H1 (cell line): ENCODE results near the gene CCDC12. TPM values are rescaled to one million over a fixed set of nuclear protein-coding genes. Genes with fewer than 3 reads are reported as not detected.

ENCODE experiments used
- CTCF ChIA-PET: fragments of 300-600 bp; sonication (Branson Sonifier 250); formaldehyde crosslinking; loops from one replicate; lab custom pipeline; 2021; ENCODE audit not compliant: partially characterized antibody; lab: Charles Lee
- POLR2A ChIA-PET: fragments of 300-600 bp; sonication (Branson Sonifier 250); formaldehyde crosslinking; loops from one replicate; lab custom pipeline; 2021; ENCODE audit warnings: inconsistent platforms; ENCODE audit not compliant: partially characterized antibody; lab: Charles Lee
- DNase-seq, 2 experiments: peaks; one replicate each; pipeline versions ENCODE4 v3.0.0 to v3.0.0-alpha.2; 2010 to 2022; ENCODE audit warnings: low spot score in 2 of 2, low read depth in 1 of 2, mixed read lengths in 1 of 2
- FAIRE-seq: peaks from 2 replicates; lab custom pipeline; 2011; peaks lifted over from hg19 to GRCh38; lab: Jason Lieb, UNC
- H2AFZ ChIP-seq: 2 replicates; pipeline ENCODE4 v1.8.1; 2012; ENCODE audit warnings: low read length, inconsistent platforms
- H2AK5ac ChIP-seq: 2 replicates; pipeline ENCODE4 v1.6.1; 2013; ENCODE audit warnings: low read depth, low read length
- H2BK120ac ChIP-seq: replicated peaks from 2 replicates; pipeline ENCODE3; 2013; ENCODE audit warnings: low read depth, low read length, inconsistent platforms
- H2BK12ac ChIP-seq: 2 replicates; pipeline ENCODE4 v1.6.1; 2013; ENCODE audit warnings: low read depth, low read length
- H2BK15ac ChIP-seq: 2 replicates; pipeline ENCODE4 v1.6.1; 2013; ENCODE audit warnings: low read length
- H2BK20ac ChIP-seq: 2 replicates; pipeline ENCODE4 v1.6.1; 2013; ENCODE audit warnings: low read length
- H2BK5ac ChIP-seq: 2 replicates; pipeline ENCODE4 v1.6.1; 2013; ENCODE audit warnings: low read depth, low read length
- H3K14ac ChIP-seq: 2 replicates; pipeline ENCODE4 v1.6.1; 2013; ENCODE audit warnings: inconsistent platforms; ENCODE audit not compliant: insufficient read length
- H3K18ac ChIP-seq: 2 replicates; pipeline ENCODE4 v1.6.1; 2013; ENCODE audit warnings: low read length; ENCODE audit errors: extremely low read depth
- H3K23ac ChIP-seq: 2 replicates; pipeline ENCODE4 v1.6.1; 2013; ENCODE audit warnings: inconsistent platforms; ENCODE audit not compliant: insufficient read length
- H3K23me2 ChIP-seq: 2 replicates; pipeline ENCODE4 v1.6.1; 2013; ENCODE audit warnings: low read depth, low read length
- H3K27ac ChIP-seq: 2 replicates; pipeline ENCODE4 v1.6.1; 2011; ENCODE audit warnings: low read depth, low read length, inconsistent platforms
- H3K27me3 ChIP-seq, 4 experiments: replicated peaks in 1 of 4; 1 replicate in 1 of 4; 2 replicates in 3 of 4; pipeline versions ENCODE4 v1.6.1 to v1.8.1; 2011 to 2013; ENCODE audit warnings: low read length in 3 of 4, mild to moderate bottlenecking in 3 of 4, inconsistent platforms in 2 of 4, mixed read lengths in 2 of 4, moderate library complexity in 1 of 4; ENCODE audit not compliant: control insufficient read depth in 3 of 4, insufficient read depth in 3 of 4; ENCODE audit errors: extremely low read depth in 1 of 4
- H3K36me3 ChIP-seq, 4 experiments: 2 replicates each; pipeline versions ENCODE4 v1.6.1 to v1.8.1; 2011 to 2013; ENCODE audit warnings: mild to moderate bottlenecking in 4 of 4, low read length in 3 of 4, moderate library complexity in 2 of 4, control low read depth in 1 of 4, inconsistent platforms in 1 of 4; ENCODE audit not compliant: insufficient read depth in 4 of 4, control insufficient read depth in 2 of 4
- H3K4ac ChIP-seq: replicated peaks from 2 replicates; pipeline ENCODE3; 2013; ENCODE audit warnings: low read length, low read depth, mixed read lengths, inconsistent platforms; ENCODE audit not compliant: insufficient read length
- H3K4me1 ChIP-seq, 4 experiments: replicated peaks in 1 of 4; 1 replicate in 1 of 4; 2 replicates in 3 of 4; pipeline versions ENCODE4 v1.6.1 to v1.8.1; 2011 to 2013; ENCODE audit warnings: low read length in 3 of 4, inconsistent platforms in 2 of 4, mixed read lengths in 1 of 4; ENCODE audit not compliant: insufficient read depth in 4 of 4, control insufficient read depth in 3 of 4
- H3K4me2 ChIP-seq, 2 experiments: 2 replicates each; pipeline versions ENCODE4 v1.6.1 to v1.8.1; 2011 to 2013; ENCODE audit warnings: low read depth in 2 of 2, low read length in 2 of 2, control low read depth in 1 of 2, inconsistent platforms in 1 of 2, mild to moderate bottlenecking in 1 of 2; ENCODE audit not compliant: insufficient read depth in 1 of 2
- H3K4me3 ChIP-seq, 4 experiments: fragments of 200-600, 300-600 bp in 1 of 4; sonication (generic), shearing (Covaris generic), sonication (Bioruptor Twin) in 1 of 4; 2 replicates each; pipeline versions ENCODE4 v1.5.1 to v1.8.1; 2011 to 2016; ENCODE audit warnings: low read length in 4 of 4, low read depth in 3 of 4, control low read depth in 2 of 4, inconsistent platforms in 2 of 4, mild to moderate bottlenecking in 2 of 4, mixed read lengths in 1 of 4, moderate library complexity in 1 of 4; ENCODE audit not compliant: insufficient read depth in 2 of 4; ENCODE audit errors: extremely low read depth in 1 of 4
- H3K56ac ChIP-seq: replicated peaks from 2 replicates; pipeline ENCODE3; 2013; ENCODE audit warnings: low read depth, mild to moderate bottlenecking, mixed read lengths, low read length, inconsistent platforms; ENCODE audit not compliant: insufficient read length
- H3K79me1 ChIP-seq: 2 replicates; pipeline ENCODE4 v1.6.1; 2013; ENCODE audit warnings: low read depth, low read length, control low read depth
- H3K79me2 ChIP-seq, 2 experiments: 2 replicates each; pipeline versions ENCODE4 v1.6.1 to v1.8.1; 2012 to 2013; ENCODE audit warnings: low read length in 2 of 2, mild to moderate bottlenecking in 2 of 2, inconsistent platforms in 1 of 2; ENCODE audit not compliant: insufficient read depth in 2 of 2, control insufficient read depth in 1 of 2
- H3K9ac ChIP-seq, 4 experiments: replicated peaks in 1 of 4; 1 replicate in 1 of 4; 2 replicates in 3 of 4; pipeline versions ENCODE4 v1.6.1 to v1.8.1; 2011 to 2013; ENCODE audit warnings: low read depth in 3 of 4, low read length in 3 of 4, control low read depth in 2 of 4, mild to moderate bottlenecking in 2 of 4, moderate library complexity in 2 of 4, inconsistent platforms in 1 of 4; ENCODE audit errors: extremely low read depth in 1 of 4
- H3K9me3 ChIP-seq, 2 experiments: 2 replicates each; pipeline versions ENCODE4 v1.6.1 to v1.8.1; 2012 to 2013; ENCODE audit warnings: mild to moderate bottlenecking in 2 of 2, moderate library complexity in 2 of 2, control low read depth in 1 of 2, inconsistent platforms in 1 of 2, low read depth in 1 of 2, low read length in 1 of 2, mixed read lengths in 1 of 2; ENCODE audit not compliant: insufficient read depth in 2 of 2
- H4K20me1 ChIP-seq, 2 experiments: replicated peaks in 1 of 2; 2 replicates each; pipeline versions ENCODE3 to v1.8.1; 2011 to 2013; ENCODE audit warnings: inconsistent platforms in 2 of 2, low read length in 2 of 2, mild to moderate bottlenecking in 1 of 2; ENCODE audit not compliant: insufficient read depth in 2 of 2, control insufficient read depth in 1 of 2
- H4K5ac ChIP-seq: 2 replicates; pipeline ENCODE4 v1.6.1; 2013; ENCODE audit warnings: low read length, low read depth, mixed read lengths, inconsistent platforms; ENCODE audit not compliant: insufficient read length
- H4K8ac ChIP-seq: 2 replicates; pipeline ENCODE4 v1.8.0; 2013; ENCODE audit warnings: mild to moderate bottlenecking, moderate library complexity, low read length, inconsistent platforms; ENCODE audit not compliant: insufficient read depth; ENCODE audit errors: extremely low read depth
- H4K91ac ChIP-seq: replicated peaks from 2 replicates; pipeline ENCODE3; 2013; ENCODE audit warnings: low read length, mixed read lengths, inconsistent platforms; ENCODE audit not compliant: insufficient read length
- ATF3 ChIP-seq: IDR thresholded peaks from 2 replicates; pipeline ENCODE4 v1.6.1; 2011; ENCODE audit warnings: low read depth, mild to moderate bottlenecking, low read length; ENCODE audit not compliant: insufficient read depth
- CTCF ChIP-seq, 3 experiments: IDR thresholded peaks; 1 replicate in 2 of 3; 2 replicates in 1 of 3; pipeline versions ENCODE4 v1.5.1 to v1.6.1; 2011; ENCODE audit warnings: low read length in 3 of 3, mild to moderate bottlenecking in 3 of 3, inconsistent platforms in 2 of 3, low read depth in 1 of 3, moderate library complexity in 1 of 3; ENCODE audit not compliant: insufficient read depth in 1 of 3; ENCODE audit errors: control extremely low read depth in 1 of 3
- GABPA ChIP-seq: IDR thresholded peaks from 2 replicates; pipeline ENCODE4 v1.6.1; 2011; ENCODE audit warnings: mild to moderate bottlenecking, low read length, moderate library complexity, borderline replicate concordance; ENCODE audit not compliant: insufficient read depth
- KDM1A ChIP-seq: fragments of 200-600, 300-600 bp; sonication (generic); IDR thresholded peaks from 2 replicates; pipeline ENCODE4 v1.7.1; 2016; ENCODE audit warnings: mild to moderate bottlenecking, low read length, borderline replicate concordance
- NANOG ChIP-seq: IDR thresholded peaks from 2 replicates; pipeline ENCODE4 v1.6.1; 2011; ENCODE audit warnings: low read length, low read depth, mild to moderate bottlenecking, inconsistent platforms; ENCODE audit not compliant: insufficient read depth, poor library complexity, severe bottlenecking
- RNF2 ChIP-seq: fragments of 200-900, 300-1000 bp; sonication (generic); IDR thresholded peaks from 2 replicates; pipeline ENCODE4 v1.7.1; 2016; ENCODE audit warnings: borderline replicate concordance, low read depth, mild to moderate bottlenecking, antibody characterized with exemption, low read length; ENCODE audit not compliant: poor library complexity, severe bottlenecking; ENCODE audit errors: missing control alignments
- TAF1 ChIP-seq: IDR thresholded peaks from 2 replicates; pipeline ENCODE4 v1.6.1; 2011; ENCODE audit warnings: mild to moderate bottlenecking, low read depth, low read length
- USF2 ChIP-seq: IDR thresholded peaks from 2 replicates; pipeline ENCODE4 v1.6.1; 2011; ENCODE audit warnings: low read length, improper control_type of control experiment
- WGBS, 2 experiments: shearing (Covaris generic) in 1 of 2; methylation state at CpG; one replicate each; pipeline versions ENCODE4 v1.1.6 to v1.1.7; 2013 to 2015; ENCODE audit warnings: low lambda C conversion rate in 2 of 2, mixed read lengths in 2 of 2, inconsistent platforms in 1 of 2, low coverage in 1 of 2, missing lambda C conversion rate in 1 of 2; ENCODE audit not compliant: insufficient replicate concordance in 2 of 2, insufficient coverage in 1 of 2, insufficient read length in 1 of 2; ENCODE audit errors: extremely low coverage in 1 of 2, missing lambda C conversion rate in 1 of 2; 5-methylcytosine and 5-hydroxymethylcytosine counted together
- polyA plus RNA-seq, 7 experiments: library from polyadenylated mRNA; depleted of rRNA in 3 of 7; stranded (reverse) in 5 of 7; unstranded in 2 of 7; fragments of >200 nt in 5 of 7; fragments of 200-250 nt in 2 of 7; gene quantifications; 1 replicate in 5 of 7; 2 replicates in 1 of 7; 4 replicates in 1 of 7; pipeline versions ENCODE4 v1.2.1 to v1.2.3, GENCODE V29; 2011 to 2013; ENCODE audit warnings: missing spikeins in 2 of 7, mixed read lengths in 2 of 7
- total RNA-seq: library from RNA; stranded (reverse); fragmentation: NEBNext Ultra II Directional; extraction: Animal tissue kit (Norgen Biotek cat#: 25700); gene quantifications from 2 replicates; pipeline ENCODE4 v1.2.1, GENCODE V29; 2021

Gene CCDC12
- total and polyA plus RNA-seq, 2 of the 8 experiments (the other 6 are each of a cell fraction or from before 2014, with no cell fraction given), result 29.5 to 41.3 TPM

DNA sequence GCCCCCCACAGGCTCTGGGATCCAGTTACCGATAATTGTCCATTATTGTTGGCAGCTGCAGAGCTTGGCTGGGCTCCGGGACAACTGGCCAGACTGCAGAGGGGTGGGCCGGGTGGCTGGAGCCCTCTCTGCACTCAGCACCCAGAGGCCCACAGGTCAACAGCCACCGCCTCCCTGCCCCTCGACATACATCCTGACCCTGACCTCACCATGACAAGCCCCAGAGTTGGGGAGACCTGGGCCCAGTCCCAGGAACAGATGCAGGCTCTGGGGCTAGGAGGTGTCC is 76.6 kb downstream of the CCDC12 start:
- Histone ChIP-seq H2AFZ (no peak overlapping the region), H2BK5ac (no peak overlapping the region), H3K27ac (no peak overlapping the region), H4K8ac (no peak overlapping the region), H3K23ac (no peak overlapping the region), H4K91ac (no peak overlapping the region), H2BK12ac (no peak overlapping the region), H3K56ac (no peak overlapping the region), H3K14ac (no peak overlapping the region), H3K9me3 (no peaks in the 10 kb centered on the region), H3K4ac (no peak overlapping the region), H3K79me2 (no peaks in the 10 kb centered on the region), H3K4me2 (no peak overlapping the region), H3K36me3 (no peaks in the 10 kb centered on the region), H2AK5ac (no peak overlapping the region), H3K4me3 (no peak overlapping the region), H3K18ac (no peak overlapping the region), H3K23me2 (peaks cover 5% of the 10 kb centered on the region; the same call in 1 of the 2 replicates), H4K20me1 (peaks cover 0 to 2% of the 10 kb centered on the region in 2 experiments), H4K5ac (no peak overlapping the region), H2BK120ac (no peak overlapping the region), H3K79me1 (no peaks in the 10 kb centered on the region), H3K4me1 (peaks cover 0 to 7% (median 2%) of the 10 kb centered on the region in 4 experiments; a peak in 4 of 7 replicates), H3K27me3 (peaks cover 0 to 29% (median 20%) of the 10 kb centered on the region in 4 experiments; a peak in 5 of 7 replicates), H2BK20ac (no peak overlapping the region), H3K9ac (no peak overlapping the region), H2BK15ac (no peak overlapping the region)
- 90% methylated on average over 5 of the region's 5 CpGs; no CpG with 5 or more reads in 1 of the 2 experiments for WGBS, 2 experiments
- POLR2A ChIA-PET, result interaction anchor here (1.6 kb wide), 1 partner anchor 315 kb away, joined by 4 read pairs; no protein-coding TSS in a partner anchor
- FAIRE-seq (no peak), DNase-seq (no peak)
- CTCF ChIA-PET, result interaction anchor here (0.8 to 13.3 kb wide), 12 partner anchors 9 to 236 kb away, joined by 3 to 91 read pairs (median 7); partner anchors contain the start of gene MYL3
- TF ChIP-seq NANOG (no peak), TAF1 (no peak), ATF3 (no peak), CTCF (IDR thresholded peaks at IDR 0.05; ENCODE audit: control extremely low read depth in 1 of 3, insufficient read depth in 1 of 3, low read depth in 1 of 3, low read length in 3 of 3) (no peak), RNF2 (no peak), KDM1A (no peak), USF2 (no peak), GABPA (no peak)
